HG02970 (cell line): ENCODE measurements around the gene ATRX.
"Not testable (repeated sequence)": the region's sequence is repeated elsewhere in the genome, so short reads cannot be mapped to it uniquely, and the experiment has no call there.

ENCODE experiments used
- ATAC-seq: cut with Tn5 transposase; IDR thresholded peaks from one replicate; pipeline ENCODE4 v1.9.1; 2021; ENCODE audit warnings: mild to moderate bottlenecking, moderate library complexity, moderate number of reproducible peaks; ENCODE audit not compliant: unreplicated experiment, low FRiP score

ATRX gene

GRCh38 chrX:77742788-77743476 is 43.1 kb downstream of the ATRX start:
- ATAC-seq, result no peak

DNA sequence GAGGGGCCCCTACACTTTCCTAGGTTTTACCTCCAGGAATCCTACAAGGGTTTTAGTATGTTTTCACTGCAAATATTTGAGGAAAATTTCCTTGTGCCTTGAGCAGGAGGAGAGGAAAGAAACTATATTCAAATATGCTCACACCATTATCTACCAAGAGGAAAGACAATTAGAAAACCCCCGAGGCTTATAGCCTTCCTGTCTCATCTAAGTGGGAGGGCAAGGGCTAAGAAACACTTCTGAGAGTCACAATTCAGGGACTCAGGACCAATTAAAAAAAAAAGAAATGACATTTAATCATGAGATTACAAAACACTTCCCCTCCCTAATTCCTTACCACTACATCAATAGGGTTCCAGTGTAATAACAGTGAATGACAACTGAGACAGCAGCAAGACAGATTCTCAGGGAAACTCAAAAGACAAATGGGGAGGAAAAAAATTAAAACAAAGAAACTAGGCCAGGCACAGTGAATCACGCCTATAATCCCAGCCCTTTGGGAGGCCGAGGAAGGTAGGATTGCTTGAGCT is 45.6 kb downstream of the ATRX start:
- no peak for ATAC-seq

DNA sequence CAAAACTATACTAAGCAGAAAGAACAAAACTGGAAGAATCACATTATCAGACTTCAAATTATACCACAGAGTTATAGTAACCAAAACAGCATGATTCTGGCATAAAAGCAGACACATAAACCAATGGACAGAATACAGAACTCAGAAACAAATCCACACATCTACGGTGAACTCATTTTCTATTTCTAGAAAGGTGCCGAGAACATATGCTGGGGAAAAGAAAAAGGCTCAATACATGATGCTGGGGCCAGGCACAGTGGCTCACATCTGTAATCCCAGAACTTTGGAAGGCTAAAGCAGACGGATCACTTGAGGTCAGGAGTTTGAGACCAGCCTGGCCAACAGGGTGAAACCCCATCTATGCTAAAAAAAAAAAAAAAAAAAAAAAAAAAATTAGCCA is 52.7 kb downstream of the ATRX start:
- no peak for ATAC-seq

- ATAC-seq, result no peak
Measured at GRCh38 chrX:77731821-77732419, 54.1 kb downstream of the ATRX start.

DNA sequence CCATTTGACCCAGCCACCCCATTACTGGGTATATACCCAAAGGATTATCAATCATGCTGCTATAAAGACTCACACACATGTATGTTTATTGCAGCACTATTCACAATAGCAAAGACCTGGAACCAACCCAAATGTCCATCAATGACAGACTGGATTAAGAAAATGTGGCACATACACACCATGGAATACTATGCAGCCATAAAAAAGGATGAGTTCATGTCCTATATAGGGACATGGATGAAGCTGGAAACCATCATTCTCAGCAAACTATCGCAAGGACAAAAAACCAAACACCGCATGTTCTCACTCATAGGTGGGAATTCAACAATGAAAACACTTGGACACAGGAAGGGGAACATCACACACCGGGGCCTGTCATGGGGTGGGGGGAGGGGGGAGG is 59.9 kb downstream of the ATRX start:
- not testable (repeated sequence) for ATAC-seq

GRCh38 chrX:77723681-77724080 is 62.3 kb downstream of the ATRX start:
- no peak for ATAC-seq

DNA sequence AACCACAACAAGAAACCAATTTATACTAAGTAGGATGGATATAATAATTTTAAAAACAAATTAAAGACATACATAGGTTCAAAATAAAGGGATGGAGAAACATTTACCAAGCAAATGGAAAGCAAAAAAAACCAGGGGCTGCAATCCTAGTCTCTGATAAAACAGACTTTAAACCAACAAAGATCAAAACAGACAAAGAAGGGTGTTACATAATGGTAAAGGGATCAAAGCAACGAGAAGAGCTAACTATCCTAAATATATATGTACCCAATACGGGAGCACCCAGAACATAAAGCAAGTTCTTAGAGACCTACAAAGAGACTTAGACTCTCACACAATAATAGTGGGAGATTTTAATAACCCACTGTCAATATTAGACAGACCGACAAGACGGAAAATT is 66.6 kb downstream of the ATRX start:
- ATAC-seq, result no peak

DNA sequence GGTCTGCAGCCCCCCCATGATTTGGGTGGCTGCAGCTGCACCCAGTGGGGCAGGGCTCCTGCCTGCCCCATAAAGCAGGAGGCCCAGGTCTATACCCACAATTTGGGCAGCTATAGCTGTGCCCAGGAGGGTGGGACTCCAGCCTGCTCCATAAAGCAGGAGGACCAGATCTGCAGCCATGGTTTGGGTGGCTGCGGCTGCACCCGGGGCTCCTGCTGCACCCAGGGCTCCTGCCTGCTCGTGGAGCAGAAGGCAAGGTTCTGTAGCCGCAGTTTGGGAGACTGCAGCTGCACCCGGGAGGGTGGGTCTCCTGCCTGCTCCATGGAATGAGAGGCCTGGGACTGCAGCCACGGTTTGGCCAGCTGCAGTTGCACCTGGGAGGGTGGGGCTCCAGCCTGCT is 81.1 kb downstream of the ATRX start:
- no peak for ATAC-seq

DNA sequence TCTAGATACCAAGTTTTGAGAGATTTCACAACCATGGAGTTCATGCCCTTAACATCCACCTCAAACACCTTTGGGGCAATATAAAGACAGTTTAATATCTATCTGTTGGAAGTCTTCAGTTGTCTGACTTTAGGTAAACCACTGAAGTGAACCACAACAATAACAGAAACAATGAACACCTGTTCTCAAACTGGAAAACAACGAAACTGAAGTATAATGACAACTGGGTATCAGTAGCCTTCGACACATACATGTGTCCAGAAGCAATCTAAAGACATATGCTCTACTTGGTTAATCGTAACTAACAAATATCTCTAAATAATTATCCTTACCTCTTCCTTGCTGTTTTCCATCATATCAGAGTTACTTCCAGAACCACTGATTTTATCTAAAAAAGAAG is 87.8 kb downstream of the ATRX start:
- no peak for ATAC-seq

GRCh38 chrX:77694491-77694890 is 91.5 kb downstream of the ATRX start:
- ATAC-seq, result no peak

DNA sequence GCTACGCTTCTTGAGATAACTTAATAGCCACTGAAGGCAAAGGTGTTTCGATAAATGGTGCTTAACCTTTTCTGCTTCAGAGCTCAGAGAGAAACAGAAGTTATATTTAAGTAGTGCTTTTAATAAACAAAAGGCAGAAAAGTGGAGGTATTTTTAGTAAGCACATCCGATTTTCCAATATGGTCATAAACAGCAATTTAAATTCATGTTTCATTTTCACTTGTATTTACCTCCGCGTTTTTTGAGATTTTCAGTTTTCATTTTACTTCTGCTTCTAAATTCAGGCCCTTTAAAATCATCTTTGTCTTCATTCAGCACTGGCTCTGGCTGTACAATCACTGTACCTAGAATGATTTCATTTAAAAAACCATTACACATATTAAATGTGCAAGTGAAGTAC is 92.4 kb downstream of the ATRX start:
- no peak for ATAC-seq

DNA sequence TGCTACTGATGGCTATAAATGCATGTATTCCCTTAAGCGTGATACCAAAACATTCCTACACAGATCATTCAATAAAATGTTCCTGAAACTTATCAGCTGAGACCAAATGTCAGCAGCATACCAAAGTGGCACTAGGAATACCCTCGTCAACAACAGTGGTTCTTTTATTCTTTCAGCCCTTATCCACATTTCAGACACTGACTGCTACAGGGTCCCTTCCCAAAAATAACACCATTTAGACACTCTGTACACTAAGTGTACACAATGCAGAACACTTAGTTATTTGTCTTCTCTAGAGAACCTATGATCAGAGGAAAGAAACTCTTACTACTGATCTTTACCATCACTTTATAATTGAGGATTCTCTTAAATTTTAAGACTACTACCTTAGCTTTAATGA is 94.1 kb downstream of the ATRX start:
- no peak for ATAC-seq

- ATAC-seq, result no peak
Measured at GRCh38 chrX:77689376-77689775, 96.6 kb downstream of the ATRX start.

DNA sequence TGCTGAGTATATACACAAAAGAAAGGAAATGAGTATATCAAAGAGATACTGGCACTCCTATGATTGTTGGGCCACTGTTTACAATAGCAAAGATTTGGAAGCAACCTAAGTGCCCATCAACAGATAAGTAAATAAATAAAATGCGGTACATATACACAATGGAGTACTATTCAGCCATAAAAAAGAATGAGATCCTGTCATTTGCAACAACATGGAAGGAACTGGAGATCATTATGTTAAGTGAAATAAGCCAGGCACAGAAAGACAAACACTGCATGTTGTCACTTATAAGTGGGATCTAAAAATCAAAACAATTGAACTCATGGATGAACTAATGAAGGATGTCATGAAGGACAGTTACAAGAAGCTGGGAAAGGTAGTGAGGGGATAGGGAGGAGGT is 100.3 kb downstream of the ATRX start:
- ATAC-seq, result not testable (repeated sequence)

GRCh38 chrX:77679144-77679543 is 106.9 kb downstream of the ATRX start:
- no peak for ATAC-seq

DNA sequence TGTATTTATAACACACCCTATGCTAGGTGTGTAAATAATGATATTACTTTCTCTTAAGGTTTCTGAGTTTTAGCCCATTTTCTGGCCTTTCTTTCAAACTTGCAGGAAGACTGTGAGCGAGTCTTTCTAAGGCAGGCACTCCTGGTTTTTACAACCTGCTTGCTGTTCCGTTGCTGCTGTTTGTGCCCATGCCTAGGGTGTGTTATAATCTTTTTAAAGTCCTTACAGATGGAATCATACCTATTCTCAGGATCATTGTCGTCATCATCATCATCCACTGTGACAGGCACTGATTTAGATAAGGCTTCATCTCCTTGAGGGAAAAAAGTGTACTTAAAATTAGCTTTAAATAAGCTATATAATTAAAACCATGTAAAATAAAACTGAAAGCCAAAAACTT is 110.0 kb downstream of the ATRX start:
- no peak for ATAC-seq

DNA sequence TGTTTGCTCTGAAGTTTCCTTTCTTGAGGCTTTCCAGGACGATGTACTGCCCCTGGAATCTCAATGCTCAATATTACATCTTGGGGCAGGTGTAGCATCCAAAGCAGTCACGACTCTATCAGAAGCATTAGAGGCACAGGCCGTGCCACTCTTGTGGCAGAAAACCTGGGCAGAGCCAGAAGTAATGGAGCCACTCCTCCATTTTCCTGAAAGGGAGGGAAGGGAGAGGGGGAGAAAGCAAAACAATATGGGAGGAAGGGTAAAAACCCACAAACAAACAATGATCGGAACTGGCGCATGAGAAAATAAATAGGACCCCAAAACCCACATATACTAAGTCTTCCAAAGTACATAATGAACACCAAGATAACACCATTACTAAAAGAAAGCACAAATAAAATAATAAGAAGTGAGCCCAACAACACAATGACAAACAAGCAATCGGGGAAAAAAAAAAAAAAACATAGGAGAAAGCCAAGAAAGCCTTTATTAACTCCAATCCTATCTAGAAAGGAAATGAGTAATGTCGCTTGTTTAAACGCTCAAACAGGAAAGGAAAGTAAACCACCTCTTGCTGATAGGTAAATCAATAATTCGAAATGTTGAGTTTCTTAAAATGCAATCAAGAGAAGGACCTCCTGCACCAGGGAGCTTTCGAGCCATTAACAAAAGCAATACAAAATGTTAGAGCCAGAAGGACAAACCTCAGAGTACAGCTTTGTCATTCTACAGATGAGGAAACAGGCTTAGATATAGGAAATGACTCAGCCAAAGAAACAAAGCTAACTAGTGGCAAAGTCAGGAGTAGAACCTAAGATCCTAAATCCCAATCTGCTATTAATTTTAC is 117.4 kb downstream of the ATRX start:
- ATAC-seq, result no peak

DNA sequence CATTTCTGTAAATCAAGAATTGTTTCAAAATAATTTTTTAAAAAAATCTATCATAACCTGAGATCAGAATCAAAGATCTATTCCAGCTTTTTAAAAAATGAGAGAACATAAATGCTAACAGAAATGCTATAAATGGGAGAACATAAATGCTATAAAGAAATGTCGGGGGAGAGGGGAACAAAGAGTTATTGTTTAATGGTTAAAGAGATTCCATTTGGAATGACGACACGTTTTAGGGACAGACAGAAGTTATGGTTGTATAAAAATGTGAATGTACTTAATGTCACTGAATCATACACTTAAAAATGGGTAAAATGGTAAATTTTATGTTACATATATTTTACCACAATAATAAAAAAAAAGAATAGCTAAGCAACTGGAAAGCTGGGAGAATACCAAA is 127.1 kb downstream of the ATRX start:
- no peak for ATAC-seq

GRCh38 chrX:77652095-77652494 is 133.9 kb downstream of the ATRX start:
- no peak for ATAC-seq

DNA sequence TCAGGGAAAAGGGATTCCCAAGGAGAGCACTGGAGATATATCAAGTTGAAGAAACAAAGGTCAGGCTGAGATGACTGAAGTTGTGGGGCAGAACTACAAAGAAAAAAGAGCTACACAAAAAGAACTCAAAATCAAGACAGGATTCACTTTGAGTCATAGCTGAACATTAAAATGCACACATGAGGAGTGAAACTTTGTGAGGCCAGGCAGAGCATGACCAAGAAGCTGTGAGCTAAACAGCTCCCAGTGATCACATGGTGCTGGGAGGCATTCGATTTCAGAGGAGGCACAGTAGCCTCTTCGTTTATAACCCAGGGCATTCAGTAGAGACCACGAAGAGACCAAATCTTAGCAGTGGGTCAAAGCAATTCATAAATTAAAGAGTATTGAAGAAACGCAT is 145.3 kb downstream of the ATRX start:
- ATAC-seq, result no peak

- ATAC-seq, result no peak
Measured at GRCh38 chrX:77639820-77640219, 146.2 kb downstream of the ATRX start.
